ENCODE results near the gene GET4. TPM values are rescaled to one million over a fixed set of nuclear protein-coding genes. Genes with fewer than 3 reads are reported as not detected.
A peak's percentile ranks its signal among the peaks of the same experiment; 100 is the strongest.

Gene GET4
- total and polyA plus RNA-seq, 12 donors: 14.7 to 38.6 (median 20.8) TPM

DNA sequence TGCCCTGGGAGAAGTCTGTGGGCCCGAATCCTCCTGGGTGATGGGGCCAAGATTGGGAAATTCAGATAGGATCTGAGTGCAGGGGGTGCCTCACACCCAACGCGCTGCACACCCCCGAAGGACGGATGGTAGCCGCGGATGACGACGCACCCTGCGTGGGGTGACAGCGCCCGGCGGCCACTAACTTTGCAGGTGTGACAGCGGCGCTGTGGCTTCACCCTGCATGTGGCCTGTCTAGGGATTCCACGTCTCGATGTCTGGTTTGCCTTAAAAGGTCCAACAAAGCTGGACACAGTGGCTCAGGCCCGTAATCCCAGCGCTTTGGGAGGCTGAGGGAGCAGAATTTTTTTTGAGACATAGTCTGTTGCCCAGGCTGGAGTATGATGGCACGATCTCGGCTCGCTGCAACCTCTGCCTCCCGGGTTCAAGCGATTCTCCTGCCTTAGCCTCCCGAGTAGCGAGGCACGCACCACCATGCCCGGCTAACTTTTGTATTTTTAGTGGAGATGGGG is 59.6 kb downstream of the GET4 start:
- Histone ChIP-seq H3K27ac (no peak overlapping the region), H3K9me3 (peaks cover 0 to 7% (median 0%) of the 10 kb centered on the region in 11 donors), H3K4me1 (peaks cover 0 to 13% (median 0%) of the 10 kb centered on the region in 9 donors), H3K27me3 (no peaks in the 10 kb centered on the region), H3K4me3 (no peak overlapping the region), H3K36me3 (peaks cover 0 to 8% (median 0%) of the 10 kb centered on the region in 9 donors)
- DNase-seq: peak in 1 of 2 donors; percentile 3
- WGBS, 2 donors: 92 to 94% methylated on average over 28 of the region's 28 CpGs
- no peak for ATAC-seq
- intact Hi-C loops (cut with DNase I): no loop called here
- TF ChIP-seq, protein P1, sequence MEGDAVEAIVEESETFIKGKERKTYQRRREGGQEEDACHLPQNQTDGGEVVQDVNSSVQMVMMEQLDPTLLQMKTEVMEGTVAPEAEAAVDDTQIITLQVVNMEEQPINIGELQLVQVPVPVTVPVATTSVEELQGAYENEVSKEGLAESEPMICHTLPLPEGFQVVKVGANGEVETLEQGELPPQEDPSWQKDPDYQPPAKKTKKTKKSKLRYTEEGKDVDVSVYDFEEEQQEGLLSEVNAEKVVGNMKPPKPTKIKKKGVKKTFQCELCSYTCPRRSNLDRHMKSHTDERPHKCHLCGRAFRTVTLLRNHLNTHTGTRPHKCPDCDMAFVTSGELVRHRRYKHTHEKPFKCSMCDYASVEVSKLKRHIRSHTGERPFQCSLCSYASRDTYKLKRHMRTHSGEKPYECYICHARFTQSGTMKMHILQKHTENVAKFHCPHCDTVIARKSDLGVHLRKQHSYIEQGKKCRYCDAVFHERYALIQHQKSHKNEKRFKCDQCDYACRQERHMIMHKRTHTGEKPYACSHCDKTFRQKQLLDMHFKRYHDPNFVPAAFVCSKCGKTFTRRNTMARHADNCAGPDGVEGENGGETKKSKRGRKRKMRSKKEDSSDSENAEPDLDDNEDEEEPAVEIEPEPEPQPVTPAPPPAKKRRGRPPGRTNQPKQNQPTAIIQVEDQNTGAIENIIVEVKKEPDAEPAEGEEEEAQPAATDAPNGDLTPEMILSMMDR (IDR thresholded peaks at IDR 0.05): no peak

DNA sequence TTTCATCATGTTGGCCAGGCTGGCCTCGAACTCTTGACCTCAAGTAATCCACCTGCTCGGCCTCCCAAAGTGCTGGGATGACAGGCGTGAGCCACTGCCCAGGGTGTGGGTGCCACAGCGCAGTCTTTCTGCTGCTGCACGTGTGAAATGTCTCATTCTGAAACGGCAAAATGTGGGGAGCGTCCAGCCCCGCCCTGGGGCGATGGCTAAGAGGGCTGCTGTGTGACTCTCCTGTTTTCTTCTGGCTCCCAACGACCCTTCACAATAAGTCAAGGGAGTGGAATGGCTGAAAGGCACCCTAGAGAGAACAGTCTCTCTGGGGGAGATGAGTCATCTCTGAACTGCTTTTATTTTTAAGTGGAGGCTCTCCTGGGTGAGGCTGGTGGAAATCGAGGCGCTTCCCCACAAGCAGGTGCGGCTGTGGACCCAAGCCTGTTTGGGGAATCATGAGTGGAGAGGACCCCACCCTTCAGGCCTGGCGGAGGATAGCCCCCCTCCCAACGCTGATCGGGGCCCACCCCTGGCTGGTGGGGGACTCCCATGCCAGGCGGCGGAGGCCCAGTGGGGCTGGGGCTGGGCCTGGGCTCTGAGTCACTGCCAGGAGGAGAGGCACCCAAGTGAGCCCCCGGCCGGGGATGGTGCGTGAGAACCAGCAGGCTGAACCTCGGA is 60.2 kb downstream of the GET4 start:
- TF ChIP-seq, protein P1 (IDR thresholded peaks at IDR 0.05): no peak
- intact Hi-C loops (cut with DNase I): no loop called here
- ATAC-seq: no peak
- WGBS, 2 donors: 85 to 86% methylated on average over 22 of the region's 22 CpGs
- Histone ChIP-seq H3K36me3 (peaks cover 0 to 8% (median 0%) of the 10 kb centered on the region in 9 donors), H3K27ac (no peak overlapping the region), H3K27me3 (no peaks in the 10 kb centered on the region), H3K4me1 (peaks cover 0 to 14% (median 0%) of the 10 kb centered on the region in 9 donors), H3K4me3 (no peak overlapping the region), H3K9me3 (peaks cover 0 to 8% (median 0%) of the 10 kb centered on the region in 11 donors)
- DNase-seq: peak in 1 of 2 donors; percentile 5

DNA sequence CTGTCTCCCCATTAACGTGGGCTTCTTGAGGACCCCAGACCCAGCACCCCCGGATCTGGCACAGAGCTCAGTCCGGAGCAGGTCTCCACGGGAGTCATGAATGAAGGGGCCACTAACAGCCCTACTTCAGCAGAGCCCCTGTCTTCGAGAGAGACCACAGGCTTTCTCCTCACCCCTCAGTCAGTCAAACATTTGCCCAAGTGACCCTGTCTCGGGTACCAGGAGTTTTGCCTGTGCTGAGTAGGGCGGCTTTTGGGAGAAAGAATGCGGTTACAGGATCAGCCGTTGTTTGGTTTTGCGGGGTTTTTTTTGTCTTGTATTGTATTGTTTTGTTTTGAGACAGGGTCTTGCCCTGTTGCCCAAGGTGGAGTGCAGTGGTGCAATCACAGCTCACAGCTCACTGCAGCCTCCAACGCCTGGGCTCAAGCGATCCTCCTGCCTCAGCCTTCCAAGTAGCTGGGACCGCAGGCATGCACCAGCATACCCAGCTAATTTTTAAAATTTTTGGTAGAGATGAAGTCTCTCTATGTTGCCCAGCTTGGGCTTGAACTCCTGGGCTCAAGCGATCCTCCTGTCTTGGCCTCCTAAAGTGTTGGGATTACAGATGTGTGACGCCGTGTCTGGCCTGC is 61.6 kb downstream of the GET4 start:
- 88 to 90% methylated on average over 16 of the region's 16 CpGs for WGBS, 2 donors
- DNase-seq: peak in 1 of 2 donors; percentile 1

More for the DNA sequence above, 61.6 kb downstream of the GET4 start:
- Histone ChIP-seq H3K27me3 (no peaks in the 10 kb centered on the region), H3K4me1 (peaks cover 0 to 7% (median 0%) of the 10 kb centered on the region in 9 donors), H3K9me3 (peaks cover 0 to 8% (median 0%) of the 10 kb centered on the region in 11 donors), H3K36me3 (peaks cover 0 to 8% (median 0%) of the 10 kb centered on the region in 9 donors), H3K27ac (no peak overlapping the region), H3K4me3 (no peak overlapping the region)
- no peak for ATAC-seq
- TF ChIP-seq, protein P1 (IDR thresholded peaks at IDR 0.05): no peak
- intact Hi-C loops (cut with DNase I): no loop called here
